DND-41 (cell line): ENCODE data around the gene CSRNP3.

Experiments
- ATAC-seq: fragments of 200-7000 bp; cut with Tn5 transposase; 3 replicates; pipeline ENCODE4 v1.9.1; 2021; ENCODE audit warnings: low read depth; ENCODE audit not compliant: insufficient read depth
- DNase-seq: peaks from one replicate; pipeline ENCODE4 v3.0.0-alpha.2; 2020
- H2AFZ ChIP-seq: 2 replicates; pipeline ENCODE4 v1.6.0; 2012; ENCODE audit warnings: low read depth, low read length
- H3K27ac ChIP-seq: 2 replicates; pipeline ENCODE4 v1.5.1; 2012; ENCODE audit warnings: low read length, inconsistent platforms
- H3K27me3 ChIP-seq: fragments of 200-600 bp; sonication (generic); 2 replicates; pipeline ENCODE4 v1.6.0; 2012; ENCODE audit warnings: low read length, mild to moderate bottlenecking, inconsistent platforms; ENCODE audit not compliant: insufficient read depth, poor library complexity
- H3K36me3 ChIP-seq: 2 replicates; pipeline ENCODE4 v1.5.1; 2012; ENCODE audit warnings: low read length, inconsistent platforms; ENCODE audit not compliant: insufficient read depth
- H3K4me1 ChIP-seq: 2 replicates; pipeline ENCODE4 v1.5.1; 2012; ENCODE audit warnings: mild to moderate bottlenecking, low read length; ENCODE audit not compliant: insufficient read depth
- H3K4me2 ChIP-seq: 2 replicates; pipeline ENCODE4 v1.6.0; 2012; ENCODE audit warnings: mild to moderate bottlenecking, moderate library complexity, low read length, inconsistent platforms; ENCODE audit not compliant: insufficient read depth
- H3K4me3 ChIP-seq, 2 experiments: fragments of 200-600 bp in 1 of 2; shearing (Covaris generic) in 1 of 2; 2 replicates each; pipeline ENCODE4 v1.5.1; 2012 to 2016; ENCODE audit warnings: inconsistent platforms in 2 of 2, low read length in 2 of 2, mild to moderate bottlenecking in 2 of 2, low read depth in 1 of 2, moderate library complexity in 1 of 2
- H3K79me2 ChIP-seq: 2 replicates; pipeline ENCODE4 v1.6.0; 2012; ENCODE audit warnings: low read length, inconsistent platforms; ENCODE audit not compliant: insufficient read depth
- H3K9ac ChIP-seq: 2 replicates; pipeline ENCODE4 v1.6.0; 2012; ENCODE audit warnings: low read depth, mild to moderate bottlenecking, inconsistent platforms, low read length, moderate library complexity
- H3K9me3 ChIP-seq: 2 replicates; pipeline ENCODE4 v1.5.1; 2012; ENCODE audit warnings: low read length, moderate library complexity, mild to moderate bottlenecking, inconsistent platforms; ENCODE audit not compliant: insufficient read depth, severe bottlenecking
- H4K20me1 ChIP-seq: 2 replicates; pipeline ENCODE4 v1.6.0; 2012; ENCODE audit warnings: low read length; ENCODE audit not compliant: insufficient read depth
- EZH2 ChIP-seq: IDR thresholded peaks from 3 replicates; pipeline ENCODE4 v1.6.1; 2012; ENCODE audit warnings: borderline replicate concordance, low read depth, mild to moderate bottlenecking, moderate library complexity, low read length, inconsistent platforms; ENCODE audit not compliant: severe bottlenecking
- TF ChIP-seq, protein P1 (sequence below): IDR thresholded peaks from 2 replicates; pipeline ENCODE4 v1.5.1; 2012; ENCODE audit warnings: borderline replicate concordance, low read length, moderate library complexity, mild to moderate bottlenecking; ENCODE audit not compliant: poor library complexity, severe bottlenecking; ENCODE audit errors: extremely low read depth

CSRNP3 gene

DNA sequence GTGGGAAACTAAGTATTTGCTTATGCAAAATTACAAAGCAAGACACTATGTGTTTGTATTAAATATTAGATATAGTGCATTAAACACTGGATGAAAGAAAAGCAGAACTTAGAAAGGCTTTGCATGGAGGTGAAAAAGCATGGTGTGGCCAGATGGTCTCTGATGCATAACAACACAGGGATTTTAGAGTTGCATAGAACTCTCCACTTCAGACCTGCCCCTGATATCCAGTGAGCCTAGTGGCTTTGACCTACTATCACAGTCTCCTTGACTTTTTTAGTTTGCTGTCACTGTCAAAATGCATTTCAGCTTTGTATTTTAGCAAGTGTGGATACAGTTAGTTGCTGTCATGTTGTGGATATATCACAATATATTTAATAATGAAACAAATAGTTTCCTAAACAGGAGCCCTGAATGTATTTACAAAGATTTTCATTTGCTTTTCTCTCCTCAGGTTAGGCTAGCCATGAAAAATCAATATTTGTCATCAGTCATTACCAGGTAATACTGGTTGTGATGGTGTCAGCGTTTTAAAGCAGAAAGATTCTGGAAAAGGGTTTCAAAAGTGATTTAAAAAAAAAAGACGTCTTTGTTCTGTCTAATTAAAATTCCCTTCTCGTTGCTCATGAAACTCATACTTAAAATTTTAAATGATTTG lies 5.2 kb downstream of the CSRNP3 start:
- TF ChIP-seq, protein P1, sequence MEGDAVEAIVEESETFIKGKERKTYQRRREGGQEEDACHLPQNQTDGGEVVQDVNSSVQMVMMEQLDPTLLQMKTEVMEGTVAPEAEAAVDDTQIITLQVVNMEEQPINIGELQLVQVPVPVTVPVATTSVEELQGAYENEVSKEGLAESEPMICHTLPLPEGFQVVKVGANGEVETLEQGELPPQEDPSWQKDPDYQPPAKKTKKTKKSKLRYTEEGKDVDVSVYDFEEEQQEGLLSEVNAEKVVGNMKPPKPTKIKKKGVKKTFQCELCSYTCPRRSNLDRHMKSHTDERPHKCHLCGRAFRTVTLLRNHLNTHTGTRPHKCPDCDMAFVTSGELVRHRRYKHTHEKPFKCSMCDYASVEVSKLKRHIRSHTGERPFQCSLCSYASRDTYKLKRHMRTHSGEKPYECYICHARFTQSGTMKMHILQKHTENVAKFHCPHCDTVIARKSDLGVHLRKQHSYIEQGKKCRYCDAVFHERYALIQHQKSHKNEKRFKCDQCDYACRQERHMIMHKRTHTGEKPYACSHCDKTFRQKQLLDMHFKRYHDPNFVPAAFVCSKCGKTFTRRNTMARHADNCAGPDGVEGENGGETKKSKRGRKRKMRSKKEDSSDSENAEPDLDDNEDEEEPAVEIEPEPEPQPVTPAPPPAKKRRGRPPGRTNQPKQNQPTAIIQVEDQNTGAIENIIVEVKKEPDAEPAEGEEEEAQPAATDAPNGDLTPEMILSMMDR, result no peak
- no peak for TF ChIP-seq EZH2

DNA sequence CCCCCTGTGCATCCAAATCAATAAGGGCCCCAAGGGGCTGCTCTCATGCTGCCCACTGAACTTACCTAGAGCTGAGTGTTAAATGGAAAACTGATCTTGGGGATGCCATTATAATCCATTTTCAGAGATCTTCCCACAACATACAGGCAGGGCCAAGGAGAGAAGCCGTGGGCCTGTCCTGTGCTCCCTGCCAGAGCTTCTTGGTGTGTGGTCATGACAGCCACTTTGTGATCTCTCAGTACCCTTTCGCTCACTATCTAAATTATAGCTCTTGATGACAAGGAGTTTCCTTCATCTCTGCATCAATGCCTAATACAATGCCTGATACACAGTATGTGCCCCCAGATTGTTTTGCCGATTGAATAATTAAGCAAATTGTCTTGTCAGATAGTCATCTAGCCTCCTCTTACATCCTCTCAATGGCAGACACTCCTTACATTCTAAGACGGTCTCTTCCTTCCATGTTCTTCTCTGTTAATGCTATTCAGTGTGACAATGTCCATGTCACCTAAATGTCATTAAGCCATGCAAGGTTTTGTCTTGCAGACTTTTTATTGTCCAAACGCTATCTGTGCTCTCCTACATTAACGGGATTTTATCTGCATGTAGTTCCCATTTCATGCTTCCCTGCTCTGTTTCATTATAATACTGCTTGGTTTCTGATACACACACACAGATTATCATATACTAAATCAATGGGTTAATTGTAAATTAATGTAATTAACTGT lies 5.9 kb downstream of the CSRNP3 start:
- Histone ChIP-seq H3K27me3 (no peaks in the 10 kb centered on the region), H3K4me3 (no peak overlapping the region), H3K4me1 (no peaks in the 10 kb centered on the region), H3K36me3 (no peaks in the 10 kb centered on the region), H3K9ac (no peak overlapping the region), H3K27ac (no peak overlapping the region), H3K4me2 (no peak overlapping the region), H4K20me1 (no peaks in the 10 kb centered on the region), H2AFZ (no peak overlapping the region; the same call in 1 of the 2 replicates), H3K79me2 (no peaks in the 10 kb centered on the region), H3K9me3 (no peaks in the 10 kb centered on the region)
- ATAC-seq (no peak), DNase-seq (no peak)
- TF ChIP-seq, protein P1, result no peak
- no peak for TF ChIP-seq EZH2

More for the DNA sequence above, 5.2 kb downstream of the CSRNP3 start:
- Histone ChIP-seq H3K36me3 (no peaks in the 10 kb centered on the region), H2AFZ (no peak overlapping the region), H3K9me3 (no peaks in the 10 kb centered on the region), H3K4me3 (no peak overlapping the region), H3K4me1 (no peaks in the 10 kb centered on the region), H4K20me1 (no peaks in the 10 kb centered on the region), H3K27me3 (no peaks in the 10 kb centered on the region), H3K79me2 (no peaks in the 10 kb centered on the region), H3K4me2 (no peak overlapping the region), H3K9ac (no peak overlapping the region), H3K27ac (no peak overlapping the region)
- no peak for DNase-seq
- no peak for ATAC-seq

DNA sequence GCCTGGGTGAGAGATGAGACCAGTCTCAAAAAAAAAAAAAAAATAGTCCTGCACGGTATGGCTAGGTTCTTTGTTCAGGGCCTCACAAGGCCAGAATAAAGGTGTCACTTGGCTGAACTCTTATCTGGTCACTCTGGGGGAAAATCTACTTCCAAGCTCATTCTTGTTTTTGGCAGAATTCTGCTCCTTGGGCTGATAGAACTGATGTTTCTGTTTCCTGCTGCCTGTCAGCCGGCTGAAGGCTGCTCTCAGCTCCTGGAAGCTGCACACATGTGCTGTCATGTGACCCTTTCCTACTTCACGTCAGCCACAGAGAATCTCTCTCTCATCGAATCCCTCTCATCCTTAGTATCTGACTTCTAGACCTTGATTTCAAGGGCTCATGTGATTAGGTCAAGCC lies 10.4 kb downstream of the CSRNP3 start:
- H3K27ac ChIP-seq, result no peak overlapping the region
- no peak for TF ChIP-seq EZH2
- TF ChIP-seq, protein P1, result no peak
- no peak overlapping the region for H3K9ac ChIP-seq
- H3K36me3 ChIP-seq, result no peaks in the 10 kb centered on the region
- no peaks in the 10 kb centered on the region for H4K20me1 ChIP-seq
- no peaks in the 10 kb centered on the region for H3K79me2 ChIP-seq
- H2AFZ ChIP-seq, result no peak overlapping the region
- no peak overlapping the region for H3K4me2 ChIP-seq
- no peak overlapping the region for H3K4me3 ChIP-seq
- no peaks in the 10 kb centered on the region for H3K4me1 ChIP-seq
- ATAC-seq, result no peak
- H3K9me3 ChIP-seq, result no peaks in the 10 kb centered on the region
- no peaks in the 10 kb centered on the region for H3K27me3 ChIP-seq
- no peak for DNase-seq
